Common myeloid progenitor, CD34-positive (primary cell): ENCODE data around the gene PDE4D.
"Not testable (repeated sequence)": the region's sequence is repeated elsewhere in the genome, so short reads cannot be mapped to it uniquely, and the experiment has no call there.

Experiments
- CTCF ChIA-PET: fragments of 350-600 bp; sonication (Branson Sonifier 250); formaldehyde crosslinking; loops from one replicate; lab custom pipeline; 2021; ENCODE audit warnings: antibody characterized with exemption; lab: Charles Lee
- POLR2A ChIA-PET: fragments of 350-600 bp; sonication (Branson Sonifier 250); formaldehyde crosslinking; loops from one replicate; lab custom pipeline; 2021; ENCODE audit warnings: antibody characterized with exemption; lab: Charles Lee
- DNase-seq, 3 donors: peaks; one replicate each; pipeline versions ENCODE4 v3.0.0 to v3.0.0-alpha.2; 2013
- H3K27ac ChIP-seq, 2 experiments: 1 replicate in 1 of 2; 2 replicates in 1 of 2; pipeline ENCODE4 v1.7.0; 2013; ENCODE audit warnings: inconsistent platforms in 2 of 2, low read length in 2 of 2, mild to moderate bottlenecking in 2 of 2, low read depth in 1 of 2, moderate library complexity in 1 of 2; ENCODE audit not compliant: severe bottlenecking in 2 of 2, insufficient read depth in 1 of 2, poor library complexity in 1 of 2
- H3K27me3 ChIP-seq, 5 experiments: replicated peaks in 2 of 5; 1 replicate in 3 of 5; 2 replicates in 2 of 5; pipeline versions ENCODE4 v1.6.1 to v1.7.0; 2013; ENCODE audit warnings: low read length in 4 of 5, mild to moderate bottlenecking in 2 of 5, moderate library complexity in 2 of 5, inconsistent platforms in 1 of 5; ENCODE audit not compliant: insufficient read depth in 5 of 5, control insufficient read depth in 4 of 5
- H3K36me3 ChIP-seq, 4 experiments: 1 replicate in 2 of 4; 2 replicates in 2 of 4; pipeline versions ENCODE4 v1.6.1 to v1.7.0; 2013; ENCODE audit warnings: low read length in 3 of 4, control low read depth in 1 of 4, mild to moderate bottlenecking in 1 of 4; ENCODE audit not compliant: control insufficient read depth in 4 of 4, insufficient read depth in 4 of 4
- H3K4me1 ChIP-seq, 4 experiments: 1 replicate in 3 of 4; 2 replicates in 1 of 4; pipeline versions ENCODE4 v1.6.1 to v1.7.1; 2013; ENCODE audit warnings: low read length in 3 of 4, mild to moderate bottlenecking in 3 of 4, control low read depth in 1 of 4, inconsistent platforms in 1 of 4, moderate library complexity in 1 of 4; ENCODE audit not compliant: control insufficient read depth in 4 of 4, insufficient read depth in 4 of 4; ENCODE audit errors: control extremely low read depth in 1 of 4
- H3K4me3 ChIP-seq, 7 experiments: 1 replicate in 4 of 7; 2 replicates in 3 of 7; pipeline versions ENCODE4 v1.5.1 to v1.7.0; 2013; ENCODE audit warnings: mild to moderate bottlenecking in 7 of 7, low read length in 6 of 7, moderate library complexity in 6 of 7, inconsistent platforms in 2 of 7, low read depth in 2 of 7, control low read depth in 1 of 7; ENCODE audit not compliant: insufficient read depth in 4 of 7, control insufficient read depth in 1 of 7; ENCODE audit errors: extremely low read depth in 1 of 7
- H3K9me3 ChIP-seq, 5 experiments: 1 replicate in 4 of 5; 2 replicates in 1 of 5; pipeline versions ENCODE4 v1.6.1 to v1.7.1; 2013; ENCODE audit warnings: low read length in 4 of 5, mild to moderate bottlenecking in 2 of 5, inconsistent platforms in 1 of 5, low read depth in 1 of 5, moderate library complexity in 1 of 5; ENCODE audit not compliant: control insufficient read depth in 4 of 5, insufficient read depth in 2 of 5; ENCODE audit errors: control extremely low read depth in 1 of 5
- WGBS: methylation state at CpG from one replicate; pipeline ENCODE4 v1.1.5; 2013; ENCODE audit not compliant: insufficient coverage; 5-methylcytosine and 5-hydroxymethylcytosine counted together

Gene PDE4D

DNA sequence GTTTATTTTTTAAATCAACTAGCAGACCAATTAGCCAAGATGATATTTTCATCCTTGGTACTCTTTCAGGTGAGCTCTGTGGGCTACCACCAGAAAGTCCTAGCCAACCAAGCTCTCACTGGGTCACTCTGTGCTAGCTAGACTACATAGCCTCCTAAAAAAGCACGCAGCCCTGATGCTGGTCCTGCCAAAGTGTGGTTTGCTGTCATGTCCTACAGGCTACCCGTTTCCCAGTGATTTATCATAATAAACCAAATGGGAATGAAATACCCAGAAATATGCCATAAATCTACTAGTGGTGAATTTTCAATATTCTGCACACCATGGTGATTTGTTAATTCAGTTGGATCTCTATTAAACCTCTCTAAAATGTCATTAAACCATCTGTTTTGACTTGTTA, 829.2 kb downstream of the PDE4D start:
- no CpG with 5 or more reads among the region's 2 CpGs for WGBS
- no peak for DNase-seq
- POLR2A ChIA-PET, result no interaction called here
- CTCF ChIA-PET, result no interaction called here
- Histone ChIP-seq H3K27ac (no peak overlapping the region), H3K4me1 (no peaks in the 10 kb centered on the region), H3K4me3 (no peak overlapping the region), H3K36me3 (no peaks in the 10 kb centered on the region), H3K9me3 (no peaks in the 10 kb centered on the region), H3K27me3 (no peaks in the 10 kb centered on the region)

DNA sequence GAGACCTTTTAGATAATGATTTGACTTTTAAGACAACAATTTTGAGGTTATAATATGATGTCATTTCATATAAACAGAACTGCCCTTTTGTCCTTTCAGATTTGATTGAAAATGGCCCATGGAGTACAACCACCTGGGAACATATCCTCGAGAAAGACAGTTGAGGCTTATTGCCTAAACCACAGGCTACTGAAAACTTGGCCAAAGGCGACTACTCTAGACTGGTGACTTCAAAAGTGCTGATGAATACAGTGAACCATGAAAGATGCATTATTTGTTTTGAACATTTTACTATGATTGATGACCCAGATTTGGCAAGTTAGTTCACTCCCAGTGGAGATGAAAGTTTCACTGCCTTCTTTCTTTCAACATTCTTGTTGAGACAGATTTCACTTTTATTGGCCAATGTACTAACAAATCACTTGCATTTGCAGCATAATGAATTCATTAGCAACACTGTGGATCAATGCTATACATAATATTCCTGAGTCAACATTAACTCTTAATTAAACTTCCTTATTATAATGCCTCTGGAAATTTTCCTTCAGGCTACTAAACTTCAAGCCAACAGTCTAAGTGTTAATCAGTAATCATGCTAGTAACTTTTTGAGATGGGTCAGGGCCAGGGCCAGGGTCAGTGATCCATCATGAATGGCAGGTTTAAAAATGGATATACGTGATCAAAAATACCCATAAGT, 830.4 kb downstream of the PDE4D start:
- WGBS, result 100% methylated on average over 2 of the region's 3 CpGs
- DNase-seq, result no peak
- ChIA-PET CTCF (interaction anchor here (1.2 kb wide), 1 partner anchor 111 kb away, joined by 3 read pairs; no protein-coding TSS in a partner anchor), POLR2A (no interaction called here)
- Histone ChIP-seq H3K9me3 (no peaks in the 10 kb centered on the region), H3K27ac (no peak overlapping the region), H3K4me3 (no peak overlapping the region), H3K4me1 (no peaks in the 10 kb centered on the region), H3K27me3 (no peaks in the 10 kb centered on the region), H3K36me3 (peaks cover 0 to 2% (median 0%) of the 10 kb centered on the region in 4 experiments)

DNA sequence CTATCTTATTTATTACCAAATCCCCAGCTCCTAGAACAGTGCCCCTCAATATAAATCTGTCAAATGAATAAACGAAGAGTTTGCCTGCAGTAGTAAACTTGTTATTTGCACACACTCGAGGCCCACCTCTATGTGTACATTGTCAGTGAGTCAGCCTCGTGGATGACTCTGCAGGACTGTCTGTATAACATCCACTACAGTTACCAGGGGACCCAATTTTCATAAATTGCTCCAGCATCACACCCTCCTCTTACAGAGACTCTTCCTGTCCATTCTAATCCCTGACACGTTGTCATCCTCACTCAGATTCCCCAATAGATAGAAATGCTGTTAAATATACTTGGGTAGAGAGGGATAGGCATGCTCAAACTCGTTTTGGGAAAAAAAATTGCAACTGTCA, 832.1 kb downstream of the PDE4D start:
- H3K9me3 ChIP-seq, result no peaks in the 10 kb centered on the region
- H3K27ac ChIP-seq, result no peak overlapping the region
- no peaks in the 10 kb centered on the region for H3K27me3 ChIP-seq
- CTCF ChIA-PET, result interaction anchor here (0.6 to 0.8 kb wide), 2 partner anchors 13 to 27 kb away, joined by 3 read pairs; no protein-coding TSS in a partner anchor
- H3K4me3 ChIP-seq, result no peak overlapping the region
- DNase-seq, result no peak
- POLR2A ChIA-PET, result no interaction called here
- H3K4me1 ChIP-seq, result no peaks in the 10 kb centered on the region
- WGBS, result 100% methylated on average over 3 of the region's 5 CpGs
- H3K36me3 ChIP-seq, result peaks cover 0 to 3% (median 0%) of the 10 kb centered on the region in 4 experiments

DNA sequence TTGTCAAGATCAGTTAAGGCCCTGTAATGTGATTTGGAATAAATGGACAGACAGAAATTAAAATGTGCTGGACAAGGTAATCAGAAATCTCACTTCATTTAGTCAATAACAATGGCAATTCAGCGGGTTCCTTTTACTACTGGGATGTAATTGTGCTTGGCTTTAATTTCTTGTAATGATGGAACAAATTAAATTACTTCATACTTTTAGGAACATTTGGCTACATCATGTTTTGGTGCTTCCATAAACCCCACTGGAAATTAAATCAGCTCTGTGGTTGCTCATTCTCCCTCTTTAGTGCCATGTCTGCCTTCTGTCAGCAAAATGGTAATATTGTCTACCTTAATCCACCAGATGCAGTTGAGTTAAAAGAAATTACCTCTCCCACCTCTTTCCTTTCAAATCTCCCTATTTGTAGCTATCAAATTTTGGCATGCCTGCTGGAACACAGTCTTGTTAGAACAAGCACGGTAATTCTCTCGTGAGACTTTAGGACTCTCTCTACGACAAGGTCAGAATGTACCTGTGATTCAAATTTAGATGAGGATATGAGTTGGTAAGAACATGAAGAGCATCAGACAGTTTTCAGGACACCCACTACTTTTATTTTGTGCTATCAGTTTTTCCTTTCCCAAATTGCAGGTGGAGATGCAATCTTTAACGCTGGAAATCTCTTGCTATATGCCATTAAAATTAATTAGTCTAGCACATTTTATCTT, 834.4 kb downstream of the PDE4D start:
- no peak overlapping the region for H3K27ac ChIP-seq
- POLR2A ChIA-PET, result interaction anchor here (0.6 kb wide), 1 partner anchor 23 kb away, joined by 3 read pairs; no protein-coding TSS in a partner anchor
- no peaks in the 10 kb centered on the region for H3K4me1 ChIP-seq
- H3K36me3 ChIP-seq, result peaks cover 0 to 3% (median 0%) of the 10 kb centered on the region in 4 experiments
- DNase-seq, result no peak
- no peaks in the 10 kb centered on the region for H3K9me3 ChIP-seq
- WGBS, result 100% methylated on average over 1 of the region's 5 CpGs
- CTCF ChIA-PET, result interaction anchor here (1.1 kb wide), 1 partner anchor 16 kb away, joined by 3 read pairs; no protein-coding TSS in a partner anchor
- H3K4me3 ChIP-seq, result no peak overlapping the region
- no peaks in the 10 kb centered on the region for H3K27me3 ChIP-seq

DNA sequence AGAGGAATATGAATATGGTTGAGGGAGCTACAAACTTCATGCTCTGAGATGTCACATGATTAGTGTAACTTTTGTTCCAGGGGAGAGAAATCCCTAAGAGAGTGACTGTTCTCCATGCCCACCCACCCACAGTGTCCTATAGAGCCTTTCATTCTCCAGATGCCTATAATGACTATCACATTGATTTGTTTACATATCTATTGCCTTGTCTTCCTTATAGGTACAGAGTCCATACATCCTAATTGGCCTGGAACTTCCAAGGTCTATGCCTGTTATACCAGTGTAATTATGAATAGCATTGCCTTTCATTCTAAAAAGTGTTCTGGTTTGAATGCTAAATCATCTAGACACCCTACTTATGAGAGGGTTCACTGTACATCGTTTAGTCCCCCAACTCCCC, 835.3 kb downstream of the PDE4D start:
- peaks cover 0 to 3% (median 0%) of the 10 kb centered on the region in 4 experiments for H3K36me3 ChIP-seq
- H3K4me1 ChIP-seq, result no peaks in the 10 kb centered on the region
- no peak overlapping the region for H3K4me3 ChIP-seq
- 89% methylated on average over 1 of the region's 1 CpG for WGBS
- no peak for DNase-seq
- ChIA-PET POLR2A (no interaction called here), CTCF (interaction anchor here (1.1 kb wide), 1 partner anchor 16 kb away, joined by 3 read pairs; no protein-coding TSS in a partner anchor)
- H3K9me3 ChIP-seq, result no peaks in the 10 kb centered on the region
- no peaks in the 10 kb centered on the region for H3K27me3 ChIP-seq
- H3K27ac ChIP-seq, result no peak overlapping the region

DNA sequence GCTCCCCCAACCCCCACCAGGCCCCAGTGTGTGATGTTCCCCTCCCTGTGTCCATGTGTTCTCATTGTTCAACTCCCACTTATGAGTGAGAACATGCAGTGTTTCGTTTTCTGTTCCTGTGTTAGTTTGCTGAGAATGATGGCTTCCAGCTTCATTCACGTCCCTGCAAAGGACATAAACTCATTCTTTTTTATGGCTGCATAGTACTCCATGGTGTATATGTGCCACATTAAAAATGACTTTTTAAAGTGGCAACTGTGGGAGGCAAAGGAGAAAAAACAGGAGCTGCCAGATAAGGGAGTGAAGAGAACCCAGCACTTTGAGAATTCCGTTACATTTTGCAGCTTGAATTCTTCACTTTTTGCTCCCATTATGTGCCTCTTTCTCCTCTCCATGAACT, 836.9 kb downstream of the PDE4D start:
- DNase-seq, H3K27me3 ChIP-seq, H3K4me3 ChIP-seq, H3K9me3 ChIP-seq, H3K27ac ChIP-seq, POLR2A ChIA-PET, H3K4me1 ChIP-seq, H3K36me3 ChIP-seq: not testable (repeated sequence)
- WGBS, result 100% methylated on average over 1 of the region's 3 CpGs
- CTCF ChIA-PET, result interaction anchor here (0.9 kb wide), 1 partner anchor 9 kb away, joined by 3 read pairs; no protein-coding TSS in a partner anchor
